Activated CD4-positive, CD25-positive, alpha-beta regulatory T cell treated with anti-CD3 and anti-CD28 coated beads, Interleukin-2, amount 50 U/mL, for 72 hours (primary cell): ENCODE data around the gene UBD.

Source experiments
- DNase-seq: peaks from one replicate; pipeline ENCODE4 v3.0.0; 2021

The UBD gene

DNA sequence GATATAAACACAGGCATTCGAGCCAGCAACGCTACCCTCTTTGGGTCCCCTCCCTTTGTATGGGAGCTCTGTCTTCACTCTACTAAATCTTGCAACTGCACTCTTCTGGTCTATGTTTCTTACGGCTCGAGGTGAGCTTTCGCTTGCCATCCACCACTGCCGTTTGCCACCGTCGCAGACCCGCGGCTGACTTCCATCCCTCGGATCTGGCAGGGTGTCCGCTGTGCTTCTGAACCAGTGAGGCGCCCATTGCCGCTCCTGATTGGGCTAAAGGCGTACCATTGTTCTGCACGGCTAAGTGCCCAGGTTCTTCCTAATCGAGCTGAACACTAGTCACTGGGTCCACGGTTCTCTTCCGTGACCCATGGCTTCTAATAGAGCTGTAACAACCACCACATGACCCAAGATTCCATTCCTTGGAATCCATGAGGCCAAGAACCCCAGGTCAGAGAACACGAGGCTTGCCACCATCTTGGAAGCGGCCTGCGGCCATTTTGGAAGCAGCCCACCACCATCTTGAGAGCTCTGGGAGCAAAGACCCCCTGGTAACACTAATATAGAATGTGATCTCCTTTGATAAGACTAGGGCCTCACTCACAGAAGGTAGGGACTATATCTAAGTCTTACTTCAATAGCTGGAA lies 973 bp downstream of the UBD start:
- DNase-seq: no peak

DNA sequence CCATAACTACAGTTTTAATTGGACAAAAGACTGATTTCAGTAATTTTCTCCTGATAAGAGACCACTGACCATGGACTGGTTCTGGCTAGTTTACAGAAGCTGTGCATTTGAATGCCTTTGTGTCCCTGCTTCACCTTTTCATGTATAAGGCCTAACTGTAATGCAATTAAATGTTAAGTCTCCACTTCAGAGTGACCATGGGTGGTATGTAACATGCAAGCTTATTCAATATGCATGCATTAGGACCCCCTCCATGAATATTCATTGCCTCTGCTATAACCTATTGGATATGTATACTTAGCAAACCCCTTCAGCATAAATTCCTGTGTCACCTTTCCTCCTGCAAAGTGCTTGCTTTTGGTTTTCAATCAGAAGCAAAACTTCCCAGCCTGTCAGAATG lies 2.2 kb downstream of the UBD start:
- no peak for DNase-seq

DNA sequence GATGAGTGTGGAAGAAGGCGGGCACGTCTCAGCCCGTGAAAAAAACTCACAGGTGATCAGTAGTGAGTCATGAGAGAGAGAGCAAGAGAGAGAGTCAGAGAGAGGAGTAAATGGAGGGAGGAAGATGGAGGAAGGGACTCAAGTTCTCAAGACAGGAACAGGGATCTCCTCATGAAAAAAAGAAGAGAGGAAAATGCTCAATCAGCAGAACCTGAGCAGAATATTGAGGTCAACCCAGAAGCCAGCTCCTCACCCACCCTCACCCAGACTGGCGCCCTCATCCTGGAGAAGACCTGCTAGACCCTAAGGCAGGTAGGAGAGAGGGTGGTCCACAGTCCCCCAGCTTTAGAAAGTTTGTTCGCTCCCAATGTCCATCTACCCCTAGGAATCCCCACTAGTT lies 4.8 kb downstream of the UBD start:
- no peak for DNase-seq

DNA sequence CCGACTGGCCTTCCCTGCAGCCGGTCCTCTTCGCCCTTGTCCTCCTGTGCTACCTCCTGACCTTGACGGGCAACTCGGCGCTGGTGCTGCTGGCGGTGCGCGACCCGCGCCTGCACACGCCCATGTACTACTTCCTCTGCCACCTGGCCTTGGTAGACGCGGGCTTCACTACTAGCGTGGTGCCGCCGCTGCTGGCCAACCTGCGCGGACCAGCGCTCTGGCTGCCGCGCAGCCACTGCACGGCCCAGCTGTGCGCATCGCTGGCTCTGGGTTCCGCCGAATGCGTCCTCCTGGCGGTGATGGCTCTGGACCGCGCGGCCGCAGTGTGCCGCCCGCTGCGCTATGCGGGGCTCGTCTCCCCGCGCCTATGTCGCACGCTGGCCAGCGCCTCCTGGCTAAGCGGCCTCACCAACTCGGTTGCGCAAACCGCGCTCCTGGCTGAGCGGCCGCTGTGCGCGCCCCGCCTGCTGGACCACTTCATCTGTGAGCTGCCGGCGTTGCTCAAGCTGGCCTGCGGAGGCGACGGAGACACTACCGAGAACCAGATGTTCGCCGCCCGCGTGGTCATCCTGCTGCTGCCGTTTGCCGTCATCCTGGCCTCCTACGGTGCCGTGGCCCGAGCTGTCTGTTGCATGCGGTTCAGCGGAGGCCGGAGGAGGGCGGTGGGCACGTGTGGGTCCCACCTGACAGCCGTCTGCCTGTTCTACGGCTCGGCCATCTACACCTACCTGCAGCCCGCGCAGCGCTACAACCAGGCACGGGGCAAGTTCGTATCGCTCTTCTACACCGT lies 6.1 kb downstream of the UBD start:
- peak; percentile 43 for DNase-seq

DNA sequence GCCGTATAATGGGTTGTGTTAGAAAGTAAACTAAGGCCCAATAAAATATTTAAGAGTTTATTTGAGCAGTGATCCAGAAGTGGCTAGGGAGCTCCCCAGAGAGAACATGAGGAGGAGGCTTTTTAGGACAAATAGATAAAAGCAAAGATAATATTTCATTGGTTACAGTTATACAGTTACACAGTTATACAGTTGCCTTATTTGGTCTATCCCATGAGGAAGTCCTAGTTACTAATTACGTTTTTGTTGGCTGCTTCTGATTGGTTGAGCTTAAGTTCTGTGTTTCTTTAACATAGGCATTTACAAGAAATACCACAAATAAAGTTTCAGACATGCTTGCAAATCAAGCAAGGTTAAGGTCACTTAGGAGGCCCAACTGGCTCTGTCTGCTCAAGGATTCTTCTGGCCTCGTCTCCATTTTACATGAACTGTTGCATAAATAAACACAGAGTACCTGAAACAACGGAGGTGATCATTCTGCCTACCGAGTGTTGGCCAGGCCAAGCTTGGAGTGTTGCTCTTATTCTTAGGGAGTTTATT lies 7.0 kb downstream of the UBD start:
- no peak for DNase-seq

DNA sequence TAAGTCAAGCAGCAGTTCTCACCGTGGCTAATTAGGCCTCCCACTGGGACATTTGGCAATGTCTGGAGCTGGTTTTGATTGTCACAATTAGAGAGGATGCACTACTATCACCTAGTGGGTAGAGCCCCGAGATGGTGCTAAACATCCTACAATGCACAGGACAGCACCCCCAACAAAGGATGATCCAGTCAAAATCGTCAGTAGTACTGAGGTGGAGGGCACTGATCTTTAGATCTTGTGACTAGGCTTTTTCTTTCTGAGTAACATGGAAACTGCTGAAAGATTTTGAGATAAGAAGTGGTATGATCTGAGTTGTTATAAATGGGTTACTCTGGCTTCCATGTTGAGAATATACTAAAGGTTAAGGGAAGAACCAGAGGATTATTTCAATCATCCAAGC lies 12.0 kb downstream of the UBD start:
- DNase-seq: no peak

DNA sequence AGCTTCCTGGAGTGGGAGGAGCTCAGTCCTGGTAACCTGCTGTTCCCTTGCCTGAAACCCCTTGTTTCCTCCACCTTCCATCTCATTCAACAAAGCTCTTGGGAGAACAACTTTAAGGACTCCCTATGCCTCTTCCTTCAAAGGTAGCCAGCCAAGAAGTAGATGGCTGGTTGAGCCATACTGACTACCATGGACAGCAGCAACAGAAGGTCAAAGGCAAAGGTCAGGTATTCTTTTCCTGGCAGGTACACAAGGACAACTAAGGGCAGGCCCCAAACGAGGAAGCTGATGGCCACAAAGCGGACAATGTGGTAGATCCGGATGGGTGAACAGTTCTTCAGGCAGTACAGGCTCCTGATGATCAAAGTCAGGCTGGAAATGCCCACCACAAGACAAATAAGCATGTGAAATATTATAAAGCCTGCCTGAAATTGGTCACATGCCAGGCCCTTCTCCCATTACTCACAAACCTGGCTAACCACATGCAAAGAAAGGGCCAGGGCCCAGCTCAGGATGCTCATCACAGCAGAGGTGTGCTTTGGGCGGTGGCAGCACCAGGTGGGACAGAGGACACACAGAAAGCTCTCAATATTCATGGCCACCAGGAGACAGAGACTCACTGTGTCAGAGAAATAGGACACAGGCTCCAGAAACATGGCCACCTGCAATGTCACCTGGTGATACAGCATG lies 21.7 kb downstream of the UBD start:
- DNase-seq: no peak

DNA sequence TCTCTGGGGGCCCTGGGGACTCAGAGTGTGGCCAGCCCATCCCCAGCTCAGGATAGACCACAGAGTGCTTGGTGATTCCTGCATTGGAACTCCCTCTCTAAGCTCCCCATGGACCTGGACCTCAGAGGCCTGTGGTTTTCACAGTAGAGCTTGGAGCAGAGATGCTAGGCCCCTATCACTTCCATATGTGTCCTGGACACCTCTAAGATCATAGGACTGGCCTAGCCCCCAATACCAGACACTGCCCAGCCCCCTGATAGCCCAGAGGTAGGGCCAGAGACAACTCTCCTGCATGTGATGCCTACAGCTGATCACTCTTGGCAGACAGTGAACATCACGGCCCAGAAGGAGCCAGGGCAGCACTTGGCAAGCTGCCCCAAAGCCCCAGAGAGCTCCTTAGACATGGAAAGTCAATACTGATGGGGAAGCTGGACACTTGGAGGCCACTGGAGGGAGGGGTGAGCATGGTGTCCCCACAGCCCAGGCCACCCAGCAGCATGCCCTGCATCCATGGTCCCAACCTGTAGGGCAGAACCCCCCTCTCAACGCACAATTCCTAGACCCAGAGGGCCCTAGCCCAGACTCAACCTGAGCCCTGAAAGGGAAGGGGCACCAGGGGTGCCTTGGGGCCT lies 27.1 kb downstream of the UBD start:
- DNase-seq: no peak

DNA sequence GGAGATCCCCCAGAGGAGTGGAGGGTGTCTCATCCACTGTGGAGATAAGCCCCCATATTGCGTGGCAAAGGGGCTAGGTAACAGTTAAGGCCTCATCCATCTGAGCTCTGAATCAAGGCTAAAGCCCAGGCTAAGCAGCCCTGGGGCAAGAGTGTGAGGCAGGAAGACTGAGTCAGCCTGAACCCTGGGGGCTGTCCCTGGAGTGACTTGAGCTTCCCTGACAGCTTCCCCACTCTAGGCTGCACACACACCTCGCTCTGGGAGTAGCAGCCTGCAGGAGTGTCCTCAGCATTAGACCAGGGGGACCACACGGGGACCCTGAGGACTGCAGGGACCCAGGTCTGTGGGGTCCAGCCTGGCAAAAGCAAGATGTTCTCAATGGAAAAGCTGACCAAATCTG lies 27.9 kb downstream of the UBD start:
- no peak for DNase-seq

DNA sequence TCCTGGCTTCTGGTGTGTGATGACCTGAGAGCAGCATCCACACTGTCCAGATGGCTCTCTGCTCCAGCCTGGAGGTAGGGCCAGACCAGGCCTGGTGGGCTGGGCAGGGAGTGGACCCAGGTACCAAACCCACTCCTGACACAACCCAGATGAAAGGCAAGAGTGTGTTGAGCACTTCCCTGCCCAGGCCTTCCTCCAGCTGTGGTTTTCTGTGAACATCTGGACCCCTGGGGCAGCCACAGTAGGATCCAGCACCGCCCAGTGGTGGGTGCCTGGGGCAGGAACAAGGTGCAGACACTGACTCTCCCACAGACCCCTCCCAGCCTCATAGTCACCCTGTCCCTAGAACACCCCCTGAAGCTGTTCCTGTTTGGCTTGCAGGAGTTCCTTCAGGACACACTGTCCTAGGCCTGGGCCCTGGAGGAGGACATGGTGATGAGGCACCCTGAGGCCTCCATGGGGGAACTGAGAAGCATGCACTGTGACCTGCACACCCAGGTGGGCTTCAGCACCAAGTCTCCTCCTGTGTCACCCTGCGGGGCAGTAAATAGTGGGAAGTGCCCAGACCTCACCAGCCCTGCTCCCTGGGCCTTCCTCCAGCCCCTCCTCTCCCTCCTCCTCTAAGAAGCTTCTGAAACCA lies 28.7 kb downstream of the UBD start:
- no peak for DNase-seq

DNA sequence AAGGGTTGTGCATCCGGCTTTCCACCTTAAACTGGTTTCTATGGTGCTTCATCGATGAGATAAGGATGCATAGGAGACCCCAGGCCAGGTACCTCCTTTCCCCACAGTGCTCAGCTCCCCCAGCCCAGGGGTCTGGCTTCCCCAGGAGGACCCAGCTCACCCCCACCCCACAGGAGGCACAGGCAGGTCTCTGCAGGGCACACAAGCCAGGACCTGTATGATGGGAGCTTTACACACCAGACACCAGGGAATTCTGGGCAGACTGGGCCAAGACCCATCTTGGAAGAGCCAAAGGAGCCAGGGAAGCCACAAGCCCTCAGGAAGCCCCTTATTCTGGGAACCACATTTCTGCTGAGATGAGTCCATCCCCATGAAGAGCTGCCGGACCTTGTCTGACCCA lies 29.6 kb downstream of the UBD start:
- no peak for DNase-seq

DNA sequence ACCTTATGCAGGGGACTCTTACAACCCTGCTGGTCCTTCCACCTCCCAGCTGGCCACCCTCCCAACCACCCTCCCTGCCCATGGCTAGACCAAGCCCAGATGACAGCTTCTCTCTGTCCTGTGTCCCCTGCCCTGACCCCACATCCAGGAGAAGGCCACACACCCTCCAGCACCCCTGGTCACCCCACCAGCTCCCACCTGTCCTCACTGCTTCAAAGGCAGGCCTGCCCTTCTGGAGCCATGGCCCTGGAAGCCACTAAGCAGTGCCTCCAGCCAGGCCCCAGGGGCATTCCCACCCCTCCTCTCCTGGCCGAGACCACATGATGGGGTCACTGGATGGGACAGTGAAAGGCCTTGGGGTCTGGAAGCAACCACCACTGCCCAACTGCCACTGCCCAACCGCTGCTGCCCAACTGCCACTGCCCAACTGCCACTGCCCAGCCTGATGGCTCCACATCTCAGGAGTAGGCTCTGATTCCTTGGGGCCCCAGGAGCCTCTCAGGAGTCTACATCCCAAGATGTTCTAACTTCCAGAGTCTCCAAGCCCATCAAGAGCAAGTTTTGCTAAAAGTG lies 30.5 kb downstream of the UBD start:
- DNase-seq: no peak

DNA sequence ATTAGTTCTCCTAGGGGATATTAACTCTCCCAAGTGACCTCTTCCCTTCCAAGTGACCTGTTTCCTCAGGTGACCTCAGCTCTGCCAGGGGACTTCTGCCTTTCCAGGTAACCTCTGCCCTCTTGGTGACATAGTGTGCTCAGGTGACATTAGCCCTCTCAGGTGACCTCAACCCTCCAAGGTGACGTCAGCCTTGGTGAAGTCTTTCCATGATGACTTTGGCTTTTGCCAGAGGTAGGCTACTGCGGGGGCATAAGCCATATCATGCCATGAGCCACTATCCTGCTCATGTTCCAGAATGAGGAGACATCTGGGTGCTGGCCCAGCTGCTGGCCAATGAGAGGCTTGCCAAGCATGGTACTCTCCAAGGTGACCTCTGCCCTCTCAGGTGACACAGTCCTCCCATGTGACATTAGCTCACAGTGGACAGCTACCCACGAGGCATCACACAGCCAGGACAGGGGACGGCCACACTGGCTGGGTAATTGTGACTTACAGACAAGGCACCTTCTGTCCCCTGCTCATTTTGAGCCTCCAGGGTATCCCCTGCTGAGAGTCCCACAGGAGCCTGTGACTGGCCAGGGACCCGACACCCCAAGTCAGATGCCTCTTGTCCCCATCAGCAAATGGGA lies 31.1 kb downstream of the UBD start:
- no peak for DNase-seq

DNA sequence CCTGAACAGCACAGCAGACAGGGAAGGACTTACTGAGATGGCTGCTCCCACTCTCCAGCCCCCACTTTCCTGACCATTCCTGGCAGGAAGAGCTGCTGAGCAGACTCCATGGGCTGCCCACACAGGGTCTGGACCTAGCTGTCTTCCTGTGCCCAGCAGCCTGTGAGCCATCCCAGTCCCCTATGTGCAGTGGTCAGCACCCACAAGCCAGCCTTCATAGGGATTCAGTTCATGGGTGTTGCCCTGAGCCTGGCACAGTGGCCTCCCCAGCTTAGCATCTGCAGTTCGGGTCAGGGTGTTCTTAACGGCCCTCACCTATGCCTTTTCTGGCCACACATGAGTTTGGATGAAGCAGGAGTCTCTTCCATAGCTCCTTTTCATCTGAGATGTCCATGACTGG lies 32.0 kb downstream of the UBD start:
- no peak for DNase-seq

DNA sequence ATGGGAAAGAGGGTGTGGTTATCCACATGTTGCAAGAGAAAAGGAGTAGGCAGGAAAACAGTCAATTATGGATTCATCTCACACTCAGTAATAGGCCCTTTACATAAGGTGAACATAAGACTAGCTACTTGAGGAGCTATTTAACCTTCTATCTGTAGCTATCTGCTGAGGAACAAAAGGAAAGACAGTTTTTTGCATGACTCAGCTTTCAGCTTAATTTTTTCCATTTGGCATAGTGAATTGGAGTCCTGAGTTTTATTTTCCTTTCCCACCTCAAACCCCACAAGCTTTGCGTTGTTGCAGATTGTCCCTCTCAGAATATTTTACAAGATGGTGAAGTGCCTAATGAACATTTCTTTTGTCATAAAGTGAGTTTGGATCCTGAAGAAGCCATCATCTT lies 32.4 kb downstream of the UBD start:
- DNase-seq: no peak

DNA sequence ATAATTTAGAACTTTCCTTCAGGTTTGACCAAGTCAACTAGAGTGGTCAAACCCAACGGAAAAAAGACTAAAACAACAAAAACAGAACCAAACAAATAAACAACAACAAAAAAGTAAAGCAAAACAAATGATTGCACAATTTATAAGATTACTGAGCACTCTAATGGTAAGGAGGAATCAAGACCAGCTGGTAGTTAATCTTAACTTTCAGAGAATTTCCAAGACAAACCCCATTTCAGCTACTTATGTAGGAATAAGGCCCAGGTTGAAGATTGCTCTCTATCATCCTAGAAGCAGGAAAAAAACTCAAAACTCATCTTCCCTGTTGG lies 34.3 kb downstream of the UBD start:
- DNase-seq: no peak

DNA sequence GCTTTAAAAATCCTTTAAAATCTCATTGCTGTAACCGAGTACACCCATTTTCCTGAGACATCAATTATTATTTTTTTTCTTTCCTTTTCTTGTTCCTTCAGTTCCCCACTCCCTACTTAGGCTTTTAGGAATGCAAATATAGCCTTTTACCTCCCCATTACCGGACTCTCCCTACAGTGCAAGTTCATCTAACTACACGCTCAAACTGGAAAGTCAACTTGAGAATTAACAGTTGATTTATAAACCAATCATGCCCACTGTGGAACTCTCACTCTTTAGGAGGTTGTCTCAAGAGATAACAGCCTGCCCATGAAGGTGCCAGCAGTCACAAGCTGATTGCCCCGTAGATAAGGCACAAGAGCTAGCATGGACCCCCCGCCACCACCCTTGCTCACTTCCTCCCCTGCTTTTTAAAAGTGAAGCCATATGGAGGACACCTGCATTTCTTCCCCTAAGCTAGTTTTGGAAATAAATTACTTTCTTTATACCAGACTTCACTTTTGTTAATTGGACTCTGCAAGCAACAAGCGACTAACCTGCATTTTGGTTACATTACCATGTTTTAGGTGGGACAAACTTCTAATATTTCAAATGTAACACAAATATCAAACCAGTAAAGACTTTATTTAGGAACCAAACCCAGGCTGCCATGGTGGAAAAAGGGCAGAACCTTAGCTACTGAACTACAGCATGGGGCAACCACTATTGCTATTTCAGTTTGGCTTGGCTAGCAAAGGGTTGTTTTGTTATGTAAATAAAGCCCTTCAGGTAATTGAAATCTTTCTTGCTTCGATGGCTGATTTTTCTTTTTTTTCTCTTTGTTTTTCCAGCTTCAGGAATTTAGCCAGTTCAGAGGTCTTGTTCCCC lies 34.9 kb downstream of the UBD start:
- no peak for DNase-seq

DNA sequence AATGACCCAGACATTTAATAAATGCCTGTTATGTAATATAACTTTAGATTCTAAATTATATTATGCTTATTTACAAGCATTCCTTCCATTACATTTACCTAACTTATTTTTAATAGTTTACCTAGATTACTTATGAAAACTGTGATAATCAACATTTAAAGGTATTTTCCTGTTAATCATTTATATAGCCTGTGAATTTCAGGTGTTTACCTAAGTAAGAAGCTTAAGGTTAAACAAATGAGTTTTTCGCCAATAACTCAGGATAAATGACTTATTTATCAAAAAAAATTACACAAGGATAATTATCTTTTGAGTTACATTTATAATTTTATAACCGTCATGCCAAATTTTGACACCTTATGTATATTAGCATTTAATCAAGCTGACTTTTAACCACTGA lies 35.5 kb downstream of the UBD start:
- no peak for DNase-seq

DNA sequence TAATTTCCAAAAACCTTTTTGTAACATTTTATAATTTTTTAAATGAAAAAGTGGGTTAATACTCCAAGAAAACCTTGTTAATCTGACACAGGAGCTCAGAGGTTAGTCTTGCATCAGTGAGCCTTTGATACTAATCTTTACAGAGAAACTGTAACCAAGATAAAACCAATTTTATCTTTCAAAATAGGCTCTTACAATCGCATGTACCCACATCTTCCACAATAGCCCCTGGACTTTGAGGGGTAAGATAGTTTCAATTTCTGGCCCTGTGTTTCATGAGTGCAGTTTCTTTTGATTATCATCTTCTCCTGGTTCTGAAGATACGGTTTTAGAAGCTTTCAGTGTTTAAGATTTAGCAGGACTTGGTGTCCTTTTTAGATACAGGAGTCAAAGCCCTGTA lies 37.3 kb downstream of the UBD start:
- DNase-seq: no peak

DNA sequence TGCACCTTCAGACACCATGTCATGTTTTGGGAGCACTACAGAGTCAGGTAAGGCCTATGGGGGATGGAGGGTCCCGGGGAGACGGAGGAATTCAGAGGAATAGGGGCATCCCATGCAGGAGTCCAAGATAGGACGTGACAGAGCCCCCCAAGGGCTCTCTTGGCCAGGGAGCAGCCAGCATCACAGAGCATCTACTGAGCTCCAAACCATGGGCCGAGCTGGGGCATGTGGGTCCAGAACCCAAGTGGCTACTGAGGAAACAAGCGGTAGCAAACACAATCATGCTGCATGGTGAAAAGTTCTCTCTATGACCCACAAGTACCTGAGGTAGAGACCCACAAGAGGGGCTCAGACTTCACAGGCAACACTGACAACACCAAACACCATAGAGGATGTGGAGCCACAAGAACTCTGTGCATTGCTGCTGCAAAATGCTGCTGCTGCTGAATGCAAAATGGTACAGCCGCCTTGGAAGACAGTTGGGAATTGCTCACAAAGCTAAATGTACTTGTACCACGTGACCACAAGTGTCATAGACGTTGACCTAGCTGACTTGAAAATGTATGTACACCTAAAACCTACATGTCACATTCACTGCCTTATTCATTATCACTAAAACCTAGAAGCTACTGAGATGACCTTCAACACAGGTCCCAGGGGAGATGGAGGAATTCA lies 38.4 kb downstream of the UBD start:
- DNase-seq: no peak

DNA sequence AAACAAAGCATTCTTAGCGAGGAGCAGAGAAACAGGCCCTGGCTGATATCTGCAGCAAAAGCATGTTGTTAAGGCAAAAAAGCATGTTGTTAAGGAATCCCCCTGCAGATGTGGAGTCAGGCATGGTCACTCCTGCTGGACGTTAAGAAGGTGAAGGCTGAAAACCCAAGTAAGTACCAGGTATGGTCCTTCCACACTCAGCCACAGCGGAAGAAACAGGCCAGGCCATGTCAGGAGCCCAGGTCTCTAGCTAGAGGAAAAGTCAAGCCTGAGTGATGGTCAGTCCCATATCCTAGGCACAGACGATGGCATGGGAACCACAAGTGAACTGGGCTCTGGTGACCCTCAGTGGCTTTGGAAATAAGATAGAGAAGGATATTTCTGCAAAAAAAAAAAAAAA lies 39.3 kb downstream of the UBD start:
- DNase-seq: no peak
